Fibroblast of lung (primary cell): ENCODE results near the gene SLC34A1. TPM values are rescaled to one million over a fixed set of nuclear protein-coding genes. Genes with fewer than 3 reads are reported as not detected.
"Not testable (repeated sequence)": the region's sequence is repeated elsewhere in the genome, so short reads cannot be mapped to it uniquely, and the experiment has no call there.

Experiments used
- DNase-seq, 2 donors: peaks; one replicate each; pipeline versions ENCODE4 v3.0.0 to v3.0.0-alpha.2; 2010; ENCODE audit warnings: low read depth in 2 of 2
- H2AFZ ChIP-seq: 2 replicates; pipeline ENCODE4 v1.5.1; 2012; ENCODE audit warnings: low read length, control low read depth, inconsistent platforms
- H3K27ac ChIP-seq: 2 replicates; pipeline ENCODE4 v1.5.1; 2011; ENCODE audit warnings: low read length, control low read depth; ENCODE audit not compliant: insufficient read depth
- H3K27me3 ChIP-seq: 2 replicates; pipeline ENCODE4 v1.5.1; 2011; ENCODE audit warnings: mild to moderate bottlenecking, low read length; ENCODE audit not compliant: control insufficient read depth, insufficient read depth
- H3K36me3 ChIP-seq: 2 replicates; pipeline ENCODE4 v1.5.1; 2011; ENCODE audit warnings: low read length; ENCODE audit not compliant: control insufficient read depth, insufficient read depth
- H3K4me1 ChIP-seq: 2 replicates; pipeline ENCODE4 v1.5.1; 2011; ENCODE audit warnings: low read length; ENCODE audit not compliant: control insufficient read depth, insufficient read depth; ENCODE audit errors: extremely low read depth
- H3K4me2 ChIP-seq: 2 replicates; pipeline ENCODE4 v1.5.1; 2011; ENCODE audit warnings: low read length, control low read depth; ENCODE audit not compliant: insufficient read depth; ENCODE audit errors: extremely low read depth
- H3K4me3 ChIP-seq, 4 experiments: fragments of 200-600 bp in 1 of 4; sonication (generic) in 1 of 4; replicated peaks in 1 of 4; 2 replicates each; pipeline ENCODE4 v1.5.1; 2011 to 2016; ENCODE audit warnings: low read length in 4 of 4, low read depth in 3 of 4, mild to moderate bottlenecking in 3 of 4, control low read depth in 2 of 4, inconsistent platforms in 1 of 4, mixed read lengths in 1 of 4; ENCODE audit not compliant: insufficient read depth in 1 of 4; ENCODE audit errors: control extremely low read depth in 1 of 4
- H3K79me2 ChIP-seq: 2 replicates; pipeline ENCODE4 v1.5.1; 2012; ENCODE audit warnings: mild to moderate bottlenecking, low read length, inconsistent platforms; ENCODE audit not compliant: control insufficient read depth, insufficient read depth
- H3K9ac ChIP-seq: 2 replicates; pipeline ENCODE4 v1.5.1; 2011; ENCODE audit warnings: mild to moderate bottlenecking, low read length, control low read depth; ENCODE audit not compliant: insufficient read depth
- H3K9me3 ChIP-seq: 2 replicates; pipeline ENCODE4 v1.5.1; 2012; ENCODE audit warnings: low read depth, low read length; ENCODE audit not compliant: control insufficient read depth, insufficient read depth
- H4K20me1 ChIP-seq: 2 replicates; pipeline ENCODE4 v1.5.1; 2011; ENCODE audit warnings: low read length; ENCODE audit not compliant: control insufficient read depth, insufficient read depth; ENCODE audit errors: extremely low read depth
- CTCF ChIP-seq, 2 donors: IDR thresholded peaks in 1 of 2; conservative IDR thresholded peaks in 1 of 2; 1 replicate in 1 of 2; 2 replicates in 1 of 2; pipeline ENCODE4 v1.5.1; 2011 to 2012; ENCODE audit warnings: low read length in 2 of 2, control low read depth in 1 of 2, inconsistent platforms in 1 of 2, low read depth in 1 of 2, mild to moderate bottlenecking in 1 of 2
- EZH2 ChIP-seq: IDR thresholded peaks from 2 replicates; pipeline ENCODE4 v1.5.1; 2012; ENCODE audit warnings: low read length, control low read depth, mild to moderate bottlenecking; ENCODE audit errors: missing control alignments
- polyA plus RNA-seq, 2 donors: library from polyadenylated mRNA; depleted of rRNA in 1 of 2; stranded (reverse) in 1 of 2; unstranded in 1 of 2; fragments of >200 nt; gene quantifications; 2 replicates each; pipeline ENCODE4 v1.2.1, GENCODE V29; 2011 to 2012; ENCODE audit warnings: missing spikeins in 1 of 2
- total RNA-seq: library from RNA; depleted of rRNA; stranded (reverse); fragments of >200 nt; gene quantifications from 2 replicates; pipeline ENCODE4 v1.2.1, GENCODE V29; 2014

SLC34A1 gene
- total and polyA plus RNA-seq, 2 donors (not counting 1 experiment from before 2014, with no cell fraction given), result not detected

- Histone ChIP-seq H3K79me2 (peaks cover 13% of the 10 kb centered on the region), H4K20me1 (no peaks in the 10 kb centered on the region)
- TF ChIP-seq EZH2 (no peak), CTCF (conservative IDR thresholded peaks at IDR 0.05 in 1 of 2, IDR thresholded peaks at IDR 0.05 in 1 of 2; ENCODE audit: low read depth in 1 of 2, low read length in 2 of 2) (no peak)
Observed at GRCh38 chr5:177339107-177339638, 45.1 kb upstream of the SLC34A1 start.

GRCh38 chr5:177343000-177343399, 41.2 kb upstream of the SLC34A1 start:
- H3K27ac ChIP-seq, H3K27me3 ChIP-seq, DNase-seq, H3K4me1 ChIP-seq, H3K9ac ChIP-seq, H3K36me3 ChIP-seq, H3K4me2 ChIP-seq, H3K9me3 ChIP-seq, H2AFZ ChIP-seq, H4K20me1 ChIP-seq, H3K4me3 ChIP-seq: not testable (repeated sequence)
- H3K79me2 ChIP-seq, result peaks cover 35% of the 10 kb centered on the region

More at GRCh38 chr5:177339107-177339638, 45.1 kb upstream of the SLC34A1 start:
- DNase-seq, result no peak
- H3K36me3 ChIP-seq, result peaks cover 22% of the 10 kb centered on the region
- no peaks in the 10 kb centered on the region for H3K27me3 ChIP-seq
- H3K4me2 ChIP-seq, result no peak overlapping the region
- no peak overlapping the region for H3K27ac ChIP-seq
- no peaks in the 10 kb centered on the region for H3K9me3 ChIP-seq
- no peak overlapping the region for H3K9ac ChIP-seq
- H3K4me3 ChIP-seq, result no peak overlapping the region
- H2AFZ ChIP-seq, result no peak overlapping the region
- H3K4me1 ChIP-seq, result no peaks in the 10 kb centered on the region

- no peak for DNase-seq
- TF ChIP-seq CTCF (conservative IDR thresholded peaks at IDR 0.05 in 1 of 2, IDR thresholded peaks at IDR 0.05 in 1 of 2; ENCODE audit: low read depth in 1 of 2, low read length in 2 of 2), result no peak
- TF ChIP-seq EZH2, result no peak
- peaks cover 4% of the 10 kb centered on the region for H3K36me3 ChIP-seq
Observed at GRCh38 chr5:177343777-177344176, 40.5 kb upstream of the SLC34A1 start.

More at GRCh38 chr5:177343777-177344176, 40.5 kb upstream of the SLC34A1 start:
- Histone ChIP-seq H3K4me2 (no peak overlapping the region), H3K27ac (no peak overlapping the region), H3K4me1 (no peaks in the 10 kb centered on the region), H2AFZ (no peak overlapping the region), H3K27me3 (no peaks in the 10 kb centered on the region), H3K9me3 (no peaks in the 10 kb centered on the region), H4K20me1 (no peaks in the 10 kb centered on the region), H3K4me3 (no peak overlapping the region), H3K79me2 (peaks cover 37% of the 10 kb centered on the region), H3K9ac (no peak overlapping the region)
